ENCODE measurements around the gene CUX1.

The CUX1 gene

DNA sequence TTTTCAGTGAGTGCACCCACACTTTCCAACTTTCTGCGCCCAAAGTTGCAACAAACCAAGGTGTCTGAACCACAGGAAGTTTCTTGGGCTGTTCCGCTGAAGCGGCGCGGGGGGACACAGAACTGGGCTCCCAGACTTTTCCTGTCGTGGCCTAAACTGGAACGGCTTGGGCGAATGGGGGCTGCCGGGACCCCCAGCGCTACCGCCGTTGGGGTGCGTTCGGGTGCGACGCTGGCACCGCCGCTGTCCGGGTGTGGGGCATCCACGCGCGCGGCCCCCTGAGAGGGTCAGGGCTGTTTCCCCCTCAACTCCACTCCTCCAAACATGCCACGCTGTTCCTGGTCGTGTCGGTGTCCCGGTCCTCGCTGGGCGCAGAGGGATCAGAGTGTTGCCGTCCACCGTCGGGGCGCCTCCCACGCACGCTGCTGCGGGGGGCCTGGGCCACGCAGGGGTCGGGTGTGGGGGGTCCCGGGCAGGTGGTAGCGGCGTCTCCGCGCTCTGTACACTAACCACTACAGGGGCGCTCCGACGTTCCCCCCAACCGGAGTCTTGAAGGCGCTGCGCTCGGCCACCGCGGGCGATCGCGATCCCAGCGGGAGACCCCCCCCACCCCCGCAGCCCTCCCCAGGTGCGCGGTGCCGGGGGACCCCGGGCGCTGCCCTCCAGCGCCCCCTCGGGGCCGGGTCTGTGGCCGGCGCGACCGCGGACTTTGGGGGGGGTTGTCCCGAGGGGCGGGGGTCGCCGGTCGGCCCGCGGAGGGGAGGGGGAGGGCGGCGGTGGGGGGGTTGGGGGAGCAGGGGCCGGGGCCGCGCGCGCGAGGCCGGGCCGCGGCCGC is 2.2 kb upstream of the CUX1 start:
- Histone ChIP-seq H3K9me3 (ENCODE audit: control insufficient read depth, insufficient read depth, low read length) (no peaks in the 10 kb centered on the region), H3K27me3 (ENCODE audit: control insufficient read depth, low read length) (no peaks in the 10 kb centered on the region), H3K4me3 (ENCODE audit: low read length) (peak overlapping the region; percentile 88), H3K36me3 (ENCODE audit: control insufficient read depth, low read length) (peaks cover 31% of the 10 kb centered on the region), H3K4me1 (ENCODE audit: control insufficient read depth, low read length) (peaks cover 46% of the 10 kb centered on the region), H3K4me2 (ENCODE audit: low read length) (peak overlapping the region; percentile 100), H3F3A (ENCODE audit: control insufficient read depth, insufficient read depth) (peaks cover 49% of the 10 kb centered on the region), H3K9me2 (replicated peaks; ENCODE audit: control insufficient read depth, low read length) (no peaks in the 10 kb centered on the region), H4K20me1 (ENCODE audit: control insufficient read depth, insufficient read depth, low read depth, low read length) (peaks cover 20% of the 10 kb centered on the region), H3K79me2 (ENCODE audit: control insufficient read depth, low read length) (peaks cover 46% of the 10 kb centered on the region), H3K27ac (ENCODE audit: low read depth, low read length) (peak overlapping the region; percentile 66)
- TF ChIP-seq EZH2phosphoT487 (IDR thresholded peaks at IDR 0.05; ENCODE audit: borderline replicate concordance, low read length), result no peak
- peak; percentile 57 for TF ChIP-seq CTCF (IDR thresholded peaks at IDR 0.05; ENCODE audit: low read depth, low read length, poor library complexity, severe bottlenecking)

DNA sequence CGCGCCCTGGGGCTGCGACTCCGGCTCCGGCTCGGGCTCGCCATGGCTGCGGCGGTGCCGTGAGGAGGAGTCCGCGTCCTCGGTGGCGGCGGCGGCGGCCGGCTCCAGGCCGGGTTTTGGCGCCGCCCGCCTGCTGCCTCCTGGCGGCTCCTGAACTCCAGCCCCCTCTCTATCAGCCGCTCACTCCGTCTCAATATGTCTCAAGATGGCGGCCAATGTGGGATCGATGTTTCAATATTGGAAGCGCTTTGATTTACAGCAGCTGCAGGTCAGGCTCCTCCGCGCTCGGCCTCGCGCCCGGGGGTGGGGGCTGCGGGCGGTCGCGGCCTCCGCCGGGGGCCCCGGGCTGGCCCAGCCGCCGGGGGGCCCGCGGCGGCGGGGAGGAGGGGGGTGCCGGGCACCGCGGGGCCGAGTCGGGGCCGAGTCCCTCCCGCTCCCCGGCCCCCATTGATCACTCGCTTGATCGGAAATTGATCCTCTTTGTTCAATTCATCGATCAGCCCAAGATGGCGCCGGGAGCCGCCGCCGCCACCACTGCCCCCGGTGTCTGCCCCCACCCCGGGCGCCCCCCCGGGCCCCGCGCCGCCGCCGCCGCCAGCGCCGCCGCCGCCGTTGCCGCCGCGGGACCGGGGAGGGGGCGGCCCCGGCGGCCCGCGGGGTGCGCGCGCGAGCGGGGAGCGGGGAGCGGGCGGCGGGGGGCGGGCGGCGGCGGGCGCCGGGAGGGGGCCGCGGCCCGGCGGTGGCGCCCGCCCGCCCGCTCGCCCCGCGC is 1.4 kb upstream of the CUX1 start:
- peaks cover 25% of the 10 kb centered on the region for H4K20me1 ChIP-seq (ENCODE audit: control insufficient read depth, insufficient read depth, low read depth, low read length)
- H3K4me1 ChIP-seq (ENCODE audit: control insufficient read depth, low read length), result peaks cover 52% of the 10 kb centered on the region
- H3K36me3 ChIP-seq (ENCODE audit: control insufficient read depth, low read length), result peaks cover 39% of the 10 kb centered on the region
- H3F3A ChIP-seq (ENCODE audit: control insufficient read depth, insufficient read depth), result peaks cover 49% of the 10 kb centered on the region
- H3K27me3 ChIP-seq (ENCODE audit: control insufficient read depth, low read length), result no peaks in the 10 kb centered on the region
- H3K9me3 ChIP-seq (ENCODE audit: control insufficient read depth, insufficient read depth, low read length), result no peaks in the 10 kb centered on the region
- peak overlapping the region; percentile 28; the same call in 1 of the 2 replicates for H3K27ac ChIP-seq (ENCODE audit: low read depth, low read length)
- peaks cover 54% of the 10 kb centered on the region for H3K79me2 ChIP-seq (ENCODE audit: control insufficient read depth, low read length)
- peak overlapping the region; percentile 22; the same call in 1 of the 2 replicates for H3K4me2 ChIP-seq (ENCODE audit: low read length)
- TF ChIP-seq EZH2phosphoT487 (IDR thresholded peaks at IDR 0.05; ENCODE audit: borderline replicate concordance, low read length) (no peak), CTCF (IDR thresholded peaks at IDR 0.05; ENCODE audit: low read depth, low read length, poor library complexity, severe bottlenecking) (no peak)
- peak overlapping the region; percentile 68 for H3K4me3 ChIP-seq (ENCODE audit: low read length)
- H3K9me2 ChIP-seq (replicated peaks; ENCODE audit: control insufficient read depth, low read length), result no peaks in the 10 kb centered on the region

GRCh38 chr7:101816595-101817470 is 593 bp upstream of the CUX1 start:
- Histone ChIP-seq H3K4me1 (ENCODE audit: control insufficient read depth, low read length) (peaks cover 52% of the 10 kb centered on the region), H3K9me2 (replicated peaks; ENCODE audit: control insufficient read depth, low read length) (no peaks in the 10 kb centered on the region), H3K4me2 (ENCODE audit: low read length) (peak overlapping the region; percentile 96), H4K20me1 (ENCODE audit: control insufficient read depth, insufficient read depth, low read depth, low read length) (peaks cover 25% of the 10 kb centered on the region), H3K27me3 (ENCODE audit: control insufficient read depth, low read length) (no peaks in the 10 kb centered on the region), H3K27ac (ENCODE audit: low read depth, low read length) (peak overlapping the region; percentile 37), H3K79me2 (ENCODE audit: control insufficient read depth, low read length) (peaks cover 62% of the 10 kb centered on the region), H3K36me3 (ENCODE audit: control insufficient read depth, low read length) (peaks cover 40% of the 10 kb centered on the region), H3F3A (ENCODE audit: control insufficient read depth, insufficient read depth) (peaks cover 41% of the 10 kb centered on the region), H3K9me3 (ENCODE audit: control insufficient read depth, insufficient read depth, low read length) (no peaks in the 10 kb centered on the region), H3K4me3 (ENCODE audit: low read length) (peak overlapping the region; percentile 81)
- no peak for TF ChIP-seq EZH2phosphoT487 (IDR thresholded peaks at IDR 0.05; ENCODE audit: borderline replicate concordance, low read length)
- no peak for TF ChIP-seq CTCF (IDR thresholded peaks at IDR 0.05; ENCODE audit: low read depth, low read length, poor library complexity, severe bottlenecking)
